SJCRH30 (cell line): Measurements from ENCODE around the gene PHAF1. TPM values are rescaled to one million over a fixed set of nuclear protein-coding genes. Genes with fewer than 3 reads are reported as not detected.

Experiments
- DNase-seq, 2 experiments: peaks; one replicate each; pipeline ENCODE4 v3.0.0-alpha.2; 2015 to 2020
- H3K27ac ChIP-seq: fragments of 250-450 bp; sonication (Bioruptor Pico); 2 replicates; pipeline ENCODE4 v1.5.1; 2020; ENCODE audit warnings: mild to moderate bottlenecking, moderate library complexity
- H3K27me3 ChIP-seq: fragments of 250-450 bp; sonication (Bioruptor Pico); 2 replicates; pipeline ENCODE4 v1.5.1; 2020; ENCODE audit warnings: mild to moderate bottlenecking, moderate library complexity
- H3K36me3 ChIP-seq: fragments of 250-450 bp; sonication (Bioruptor Pico); 2 replicates; pipeline ENCODE4 v1.5.1; 2020; ENCODE audit warnings: mild to moderate bottlenecking, moderate library complexity
- H3K4me1 ChIP-seq: fragments of 250-450 bp; sonication (Bioruptor Pico); 2 replicates; pipeline ENCODE4 v1.5.1; 2020; ENCODE audit warnings: mild to moderate bottlenecking, moderate library complexity
- H3K4me3 ChIP-seq: fragments of 250-450 bp; sonication (Bioruptor Pico); 2 replicates; pipeline ENCODE4 v1.5.1; 2020; ENCODE audit warnings: mild to moderate bottlenecking, moderate library complexity
- H3K9me3 ChIP-seq: fragments of 250-450 bp; sonication (Bioruptor Pico); replicated peaks from 2 replicates; pipeline ENCODE4 v1.5.1; 2020; ENCODE audit warnings: mild to moderate bottlenecking, moderate library complexity
- total RNA-seq: library from RNA; depleted of rRNA; stranded (reverse); fragments of >200 nt; shearing (Covaris generic); gene quantifications from 2 replicates; pipeline ENCODE4 v1.2.3, GENCODE V29; 2014

Gene PHAF1
- total RNA-seq, 1 experiment from 2014 or later: 45.2 TPM

GRCh38 chr16:67157892-67158635 is 48.3 kb downstream of the PHAF1 start:
- no peak for DNase-seq
- Histone ChIP-seq H3K27me3 (peaks cover 4% of the 10 kb centered on the region; the same call in 1 of the 2 replicates), H3K27ac (no peak overlapping the region), H3K9me3 (no peaks in the 10 kb centered on the region), H3K4me3 (no peak overlapping the region), H3K4me1 (peaks cover 7% of the 10 kb centered on the region; the same call in 1 of the 2 replicates), H3K36me3 (no peaks in the 10 kb centered on the region)

DNA sequence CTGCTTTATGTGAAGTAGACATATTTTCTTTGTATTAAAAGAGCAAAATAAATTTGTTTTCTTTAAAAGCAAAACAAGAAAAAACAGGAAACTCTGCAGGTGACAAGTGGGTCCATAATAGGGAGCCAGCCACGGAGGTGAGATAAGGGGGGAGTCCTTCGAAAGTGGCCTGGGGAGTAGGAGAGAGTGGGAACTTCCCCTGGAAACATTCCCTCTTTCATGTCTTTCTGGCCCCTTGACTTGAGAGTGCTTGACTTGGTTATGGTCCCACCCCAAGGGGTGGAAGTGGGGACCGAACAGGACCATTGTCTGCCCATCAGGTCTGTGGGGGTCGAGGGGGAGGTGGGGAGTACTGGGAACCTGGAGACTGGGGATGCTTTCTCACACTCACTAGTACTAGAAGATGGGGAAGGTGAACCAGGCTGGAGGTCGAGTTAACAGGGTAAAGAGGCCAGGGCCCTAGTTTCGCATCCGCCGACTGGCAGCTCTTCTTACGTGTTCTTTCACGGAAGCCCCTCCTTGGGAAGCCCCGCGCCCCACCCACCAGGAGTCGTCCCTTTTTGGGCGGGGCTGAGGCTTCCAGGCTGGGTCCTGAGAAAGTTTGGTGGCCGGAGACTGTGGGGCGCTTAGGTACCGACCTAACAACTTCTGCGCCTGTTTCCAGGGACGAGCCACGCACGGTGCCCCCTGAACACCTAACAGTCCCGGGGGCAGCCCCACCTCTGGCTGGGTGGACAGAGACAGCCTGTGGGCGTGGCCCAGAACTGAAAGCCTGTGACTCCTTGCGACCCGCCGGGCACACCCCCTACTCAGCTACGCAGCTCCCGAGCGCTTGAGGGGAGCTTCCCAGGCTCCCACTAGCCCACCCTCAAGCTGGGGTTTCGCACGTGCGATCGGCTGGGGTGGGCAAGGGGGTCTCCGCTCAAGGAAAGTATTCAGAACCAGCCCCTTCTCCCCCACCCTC is 49.2 kb downstream of the PHAF1 start:
- Histone ChIP-seq H3K4me3 (peak overlapping the region; percentile 87), H3K4me1 (peaks cover 7% of the 10 kb centered on the region; the same call in 1 of the 2 replicates), H3K27me3 (peaks cover 4% of the 10 kb centered on the region; the same call in 1 of the 2 replicates), H3K9me3 (no peaks in the 10 kb centered on the region), H3K36me3 (no peaks in the 10 kb centered on the region), H3K27ac (no peak overlapping the region)
- DNase-seq: peak; percentile 42 to 50

GRCh38 chr16:67161595-67162058 is 51.9 kb downstream of the PHAF1 start:
- Histone ChIP-seq H3K27me3 (no peaks in the 10 kb centered on the region), H3K4me1 (peaks cover 7% of the 10 kb centered on the region; the same call in 1 of the 2 replicates), H3K4me3 (no peak overlapping the region), H3K27ac (no peak overlapping the region), H3K36me3 (no peaks in the 10 kb centered on the region), H3K9me3 (no peaks in the 10 kb centered on the region)
- no peak for DNase-seq

DNA sequence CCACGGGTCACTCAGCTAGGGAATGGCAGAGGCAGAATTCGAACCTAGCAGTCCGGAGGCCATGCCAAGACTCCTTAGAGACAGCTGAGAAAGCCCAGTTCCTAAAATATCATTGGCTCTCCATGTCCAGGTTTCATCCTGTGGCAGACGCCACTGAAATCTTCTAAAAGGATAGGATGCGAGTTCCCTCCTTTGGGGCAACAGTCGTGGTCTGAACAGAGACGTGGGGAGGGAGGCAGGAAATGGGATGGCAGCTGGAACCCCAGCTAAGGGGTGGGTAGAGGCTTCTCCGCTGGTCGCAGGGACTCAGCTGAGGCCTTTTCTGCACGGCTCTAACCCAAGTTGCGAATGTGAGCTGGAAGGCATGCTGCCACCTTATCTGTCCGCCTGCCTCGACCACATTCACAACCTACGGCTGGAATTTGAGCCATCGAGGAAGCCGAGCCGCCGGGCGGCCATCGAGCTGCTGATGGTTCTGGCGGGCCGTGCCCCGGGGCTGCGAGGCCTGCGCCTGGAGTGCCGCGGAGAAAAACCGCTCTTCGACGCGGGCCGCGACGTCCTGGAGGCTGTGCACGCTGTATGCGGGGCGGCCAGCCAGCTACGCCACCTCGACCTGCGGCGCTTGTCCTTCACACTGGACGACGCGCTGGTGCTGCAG is 52.9 kb downstream of the PHAF1 start:
- Histone ChIP-seq H3K27me3 (no peaks in the 10 kb centered on the region), H3K9me3 (no peaks in the 10 kb centered on the region)

GRCh38 chr16:67163164-67163998 is 53.6 kb downstream of the PHAF1 start:
- no peak overlapping the region for H3K4me3 ChIP-seq
- peaks cover 7% of the 10 kb centered on the region for H3K4me1 ChIP-seq
- H3K27ac ChIP-seq: no peak overlapping the region
- H3K9me3 ChIP-seq: no peaks in the 10 kb centered on the region
- no peaks in the 10 kb centered on the region for H3K36me3 ChIP-seq
- no peaks in the 10 kb centered on the region for H3K27me3 ChIP-seq
- no peak for DNase-seq

More for the DNA sequence above, 52.9 kb downstream of the PHAF1 start:
- Histone ChIP-seq H3K4me3 (no peak overlapping the region), H3K27ac (no peak overlapping the region), H3K36me3 (no peaks in the 10 kb centered on the region), H3K4me1 (peaks cover 7% of the 10 kb centered on the region; the same call in 1 of the 2 replicates)
- no peak for DNase-seq

GRCh38 chr16:67163999-67164558 is 54.3 kb downstream of the PHAF1 start:
- H3K9me3 ChIP-seq: no peaks in the 10 kb centered on the region
- H3K27ac ChIP-seq: no peak overlapping the region
- peaks cover 12% of the 10 kb centered on the region for H3K4me1 ChIP-seq
- no peaks in the 10 kb centered on the region for H3K27me3 ChIP-seq
- H3K4me3 ChIP-seq: no peak overlapping the region
- H3K36me3 ChIP-seq: no peaks in the 10 kb centered on the region
- no peak for DNase-seq

- no peaks in the 10 kb centered on the region for H3K36me3 ChIP-seq
- no peak within 1 kb of the TSS for H3K27ac ChIP-seq
- H3K9me3 ChIP-seq: no peaks in the 10 kb centered on the region
- no peak for DNase-seq
- H3K4me1 ChIP-seq: peaks cover 15% of the 10 kb centered on the region
- no peak within 1 kb of the TSS for H3K4me3 ChIP-seq
- H3K27me3 ChIP-seq: no peaks in the 10 kb centered on the region
Measured at GRCh38 chr16:67164599-67165061, 54.9 kb downstream of the PHAF1 start, which contains the start of gene HSF4. Gene HSF4 (plus strand): TSS chr16:67164745. CDS start chr16:67164812, 67 bp downstream.

GRCh38 chr16:67165121-67166078 is 55.7 kb downstream of the PHAF1 start:
- no peak overlapping the region for H3K4me3 ChIP-seq
- DNase-seq: no peak
- no peak overlapping the region for H3K27ac ChIP-seq
- no peaks in the 10 kb centered on the region for H3K9me3 ChIP-seq
- no peaks in the 10 kb centered on the region for H3K36me3 ChIP-seq
- H3K4me1 ChIP-seq: peaks cover 13% of the 10 kb centered on the region
- H3K27me3 ChIP-seq: no peaks in the 10 kb centered on the region

- no peaks in the 10 kb centered on the region for H3K27me3 ChIP-seq
- H3K4me3 ChIP-seq: no peak overlapping the region
Measured at GRCh38 chr16:67166110-67166547, 56.4 kb downstream of the PHAF1 start.

GRCh38 chr16:67166598-67167168 is 56.9 kb downstream of the PHAF1 start:
- DNase-seq: no peak
- Histone ChIP-seq H3K36me3 (no peaks in the 10 kb centered on the region), H3K27ac (no peak overlapping the region), H3K4me3 (no peak overlapping the region), H3K27me3 (no peaks in the 10 kb centered on the region), H3K4me1 (peaks cover 19% of the 10 kb centered on the region), H3K9me3 (no peaks in the 10 kb centered on the region)

More at GRCh38 chr16:67166110-67166547, 56.4 kb downstream of the PHAF1 start:
- H3K4me1 ChIP-seq: peaks cover 13% of the 10 kb centered on the region
- H3K36me3 ChIP-seq: no peaks in the 10 kb centered on the region
- no peak for DNase-seq
- no peak overlapping the region for H3K27ac ChIP-seq
- H3K9me3 ChIP-seq: no peaks in the 10 kb centered on the region

- Histone ChIP-seq H3K27ac (no peak overlapping the region), H3K4me3 (no peak overlapping the region), H3K4me1 (peaks cover 19% of the 10 kb centered on the region), H3K36me3 (no peaks in the 10 kb centered on the region), H3K27me3 (no peaks in the 10 kb centered on the region), H3K9me3 (no peaks in the 10 kb centered on the region)
- DNase-seq: no peak
Measured at GRCh38 chr16:67167588-67167987, 57.8 kb downstream of the PHAF1 start.

GRCh38 chr16:67169011-67169451 is 59.3 kb downstream of the PHAF1 start:
- Histone ChIP-seq H3K4me1 (peaks cover 26% of the 10 kb centered on the region), H3K36me3 (no peaks in the 10 kb centered on the region), H3K4me3 (peak overlapping the region; percentile 69), H3K27ac (peak overlapping the region; percentile 82), H3K9me3 (no peaks in the 10 kb centered on the region), H3K27me3 (no peaks in the 10 kb centered on the region)
- DNase-seq: peak; percentile 51 to 70
